Stromal cell of bone marrow (primary cell): Measurements from ENCODE around the gene ALLC.
"Not testable (repeated sequence)": the region's sequence is repeated elsewhere in the genome, so short reads cannot be mapped to it uniquely, and the experiment has no call there.

ENCODE experiments used
- DNase-seq: peaks from one replicate; pipeline ENCODE4 v3.0.0-alpha.2; 2012; ENCODE audit warnings: low read depth

Gene ALLC

DNA sequence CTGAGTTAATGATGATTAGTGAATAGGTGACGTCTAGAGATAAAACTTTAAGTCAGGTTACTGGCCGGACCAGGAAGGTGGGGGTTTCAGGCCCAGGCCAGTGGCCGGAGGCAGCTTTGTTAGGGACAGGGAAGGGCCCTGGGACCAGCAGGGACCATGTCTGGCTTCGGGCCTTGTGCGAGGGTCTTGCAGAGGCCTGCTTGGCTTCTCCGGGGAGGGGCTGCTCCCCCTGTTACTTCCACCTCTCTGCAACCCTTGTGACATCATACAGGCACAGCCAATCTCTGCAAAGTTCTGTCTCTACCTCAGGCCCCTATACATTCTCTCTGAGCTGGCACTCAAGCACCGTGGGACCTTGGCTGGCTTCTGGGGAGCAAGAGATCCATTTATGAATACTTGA lies at the start of gene ALLC:
Gene ALLC, plus strand, starts transcription at position 320 of the 400 bp plus-strand sequence. CDS start 12,958 bp downstream, outside the sequence.
- DNase-seq = no peak

DNA sequence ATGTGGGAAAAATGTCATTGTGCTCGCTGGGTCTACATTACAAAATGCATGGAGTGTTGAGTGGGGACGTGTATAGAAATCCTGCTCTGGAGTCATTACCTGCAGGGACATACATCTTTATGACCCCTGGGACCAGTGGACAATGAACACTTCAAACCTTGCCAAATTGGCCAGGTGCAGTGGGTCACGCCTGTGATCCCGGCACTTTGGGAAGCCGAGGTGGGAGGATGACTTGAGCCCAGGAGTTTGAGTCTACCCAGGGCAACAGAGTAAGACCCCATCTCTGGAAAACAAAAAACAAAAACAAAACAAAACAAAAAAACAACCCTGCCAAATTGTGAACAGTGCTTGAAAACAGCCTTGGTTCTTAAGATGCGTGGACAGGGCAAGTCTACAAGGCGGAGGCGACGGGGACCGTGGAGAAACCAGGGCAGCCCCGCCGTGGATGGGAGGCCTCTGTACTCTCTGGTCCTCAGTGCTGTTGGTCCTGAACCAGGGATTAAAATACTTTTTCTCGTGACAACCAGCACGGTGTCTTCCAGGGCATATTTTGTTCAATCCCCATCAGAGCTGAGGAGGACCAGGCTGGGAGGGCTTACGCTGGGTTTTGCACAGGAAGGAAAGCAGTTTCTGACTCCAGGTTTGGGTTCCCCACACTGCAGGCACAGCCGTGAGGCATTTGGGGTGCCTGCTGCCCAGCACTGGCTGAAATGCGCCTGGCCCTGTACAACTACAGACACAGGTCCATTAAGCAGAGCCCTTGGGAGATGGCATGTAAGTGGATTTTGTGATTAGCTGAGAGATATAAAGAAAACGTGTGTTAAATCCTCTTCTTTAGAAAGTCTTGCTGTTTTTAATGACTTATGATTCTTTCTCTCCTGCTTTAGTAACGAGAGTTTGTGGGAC lies 49.4 kb upstream of the ALLC start:
- DNase-seq = no peak

DNA sequence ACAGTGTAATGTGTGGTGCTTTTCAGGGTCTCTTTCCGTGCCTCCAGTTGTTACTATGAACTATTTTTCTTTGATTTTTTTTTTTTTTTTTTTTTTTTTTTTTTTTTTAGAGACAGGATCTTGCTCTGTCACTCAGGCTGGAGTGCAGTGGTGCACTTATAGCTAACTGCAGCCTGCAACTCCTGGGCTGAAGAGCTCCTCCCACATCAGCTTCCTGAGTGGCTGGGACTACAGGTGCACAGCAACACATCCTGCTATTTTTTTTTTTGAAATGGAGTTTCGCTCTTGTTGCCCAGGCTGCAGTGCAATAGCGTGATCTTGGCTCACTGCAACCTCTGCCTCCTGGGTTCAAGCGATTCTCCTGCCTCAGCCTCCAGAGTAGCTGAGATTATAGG lies 48.7 kb upstream of the ALLC start:
- not testable (repeated sequence) for DNase-seq

DNA sequence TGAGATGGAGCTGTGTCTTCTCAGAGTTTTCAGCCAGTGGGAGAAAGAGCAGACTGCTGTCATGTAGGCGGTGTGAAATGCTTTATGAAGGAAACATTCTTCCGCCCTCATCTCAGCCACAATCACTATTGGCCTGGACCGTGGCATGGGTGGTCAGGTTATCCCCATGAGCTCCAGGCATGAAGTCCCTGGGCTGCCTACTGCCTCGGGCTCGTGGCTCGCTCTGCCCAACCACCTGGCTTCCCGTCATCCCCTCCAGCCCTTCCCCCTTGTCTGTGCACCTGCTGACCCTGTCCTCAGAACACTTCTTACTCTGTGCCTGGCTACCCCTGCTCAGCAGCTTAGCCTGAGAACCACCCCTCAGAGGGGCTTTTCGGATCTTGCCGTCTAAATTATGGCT lies 47.6 kb upstream of the ALLC start:
- DNase-seq = no peak

DNA sequence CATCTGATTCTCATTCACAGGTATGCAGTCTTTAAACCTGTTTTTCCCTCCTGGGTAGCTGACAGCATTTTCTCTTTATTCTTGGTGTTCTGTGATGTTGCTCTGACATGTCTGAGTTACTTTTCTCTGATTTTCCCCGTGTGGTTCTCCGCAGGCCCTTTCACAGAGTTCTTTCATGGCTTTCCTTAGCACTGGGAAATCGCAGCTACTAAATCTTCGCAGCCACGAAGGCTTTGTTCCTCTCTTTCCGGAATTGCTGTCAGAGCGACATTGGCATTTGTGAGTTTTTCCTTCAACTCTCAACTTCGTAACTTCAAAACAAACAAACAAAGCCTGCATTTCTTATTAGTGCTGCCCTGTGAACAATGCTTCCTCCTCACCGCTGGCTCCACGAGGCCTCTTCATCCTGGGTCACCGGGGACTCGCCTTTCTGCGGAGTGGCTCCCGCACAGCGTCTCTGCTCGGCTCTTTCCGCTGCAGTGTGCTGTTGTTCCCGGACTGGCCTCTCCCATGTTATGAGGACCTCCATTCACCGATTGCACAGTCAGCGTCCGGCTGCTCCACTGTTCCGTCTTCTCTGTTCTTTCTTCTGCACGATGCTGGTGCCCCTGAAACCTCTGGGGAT lies 47.0 kb upstream of the ALLC start:
- no peak for DNase-seq

DNA sequence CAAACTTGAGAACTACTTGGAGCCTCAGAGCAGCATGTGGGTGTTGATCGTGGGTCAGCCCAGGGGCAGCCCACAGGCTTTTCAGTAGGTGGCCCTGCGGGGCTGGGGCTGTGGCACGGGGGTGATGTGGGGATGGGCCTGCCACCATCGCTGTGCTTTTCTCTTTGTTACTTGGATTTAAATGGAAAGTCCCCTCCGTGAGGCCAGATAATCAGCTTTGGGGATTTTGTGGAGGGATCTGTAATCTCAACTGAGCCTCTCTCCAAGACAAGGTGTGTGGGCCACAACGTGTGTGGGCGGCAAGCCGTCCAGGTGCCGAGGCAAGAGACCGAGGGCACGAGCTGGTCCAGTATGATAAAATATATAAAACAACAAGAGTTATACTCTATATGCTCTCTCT lies 46.4 kb upstream of the ALLC start:
- no peak for DNase-seq

DNA sequence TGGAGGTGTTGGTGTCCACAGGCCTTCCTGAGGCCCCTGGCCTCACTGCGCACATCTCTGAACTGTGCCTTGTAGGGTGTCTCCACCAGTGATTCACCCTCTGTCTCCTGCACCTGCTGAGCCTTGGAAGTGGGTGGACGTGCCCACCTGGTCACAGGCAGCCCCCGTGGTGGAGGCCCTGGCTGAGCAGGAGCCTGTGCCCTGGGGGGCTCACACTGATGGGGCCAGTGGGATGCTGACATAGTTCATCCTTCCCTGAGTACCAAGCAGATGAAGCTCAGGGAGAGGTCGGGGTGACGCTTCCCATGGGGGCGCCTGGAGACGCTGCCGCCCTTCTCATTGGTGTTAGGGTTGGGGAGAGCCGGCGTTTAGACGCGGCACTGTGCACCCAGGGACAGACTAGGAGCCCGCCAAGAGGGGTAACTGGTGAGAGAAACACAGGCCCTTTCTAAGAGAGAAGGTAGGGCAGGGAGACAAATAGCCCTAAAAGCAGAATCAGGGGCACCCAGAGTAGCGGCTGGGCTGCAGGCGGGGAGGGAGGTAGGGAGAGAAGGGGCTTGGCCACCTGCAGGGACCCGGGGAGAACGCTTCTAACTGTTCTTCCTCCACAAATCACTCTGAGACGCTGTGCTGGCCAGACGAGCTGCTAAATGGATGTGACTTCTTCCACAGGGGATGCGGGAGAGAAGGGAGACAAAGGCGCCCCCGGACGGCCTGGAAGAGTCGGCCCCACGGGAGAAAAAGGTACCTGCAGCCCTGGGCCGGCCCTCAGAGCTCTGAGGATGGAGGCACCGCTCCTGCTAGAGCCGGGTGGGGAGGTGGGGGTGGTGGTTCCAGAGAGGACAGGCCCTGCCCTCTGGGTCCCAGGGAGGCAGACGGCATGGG lies 45.1 kb upstream of the ALLC start:
- no peak for DNase-seq

DNA sequence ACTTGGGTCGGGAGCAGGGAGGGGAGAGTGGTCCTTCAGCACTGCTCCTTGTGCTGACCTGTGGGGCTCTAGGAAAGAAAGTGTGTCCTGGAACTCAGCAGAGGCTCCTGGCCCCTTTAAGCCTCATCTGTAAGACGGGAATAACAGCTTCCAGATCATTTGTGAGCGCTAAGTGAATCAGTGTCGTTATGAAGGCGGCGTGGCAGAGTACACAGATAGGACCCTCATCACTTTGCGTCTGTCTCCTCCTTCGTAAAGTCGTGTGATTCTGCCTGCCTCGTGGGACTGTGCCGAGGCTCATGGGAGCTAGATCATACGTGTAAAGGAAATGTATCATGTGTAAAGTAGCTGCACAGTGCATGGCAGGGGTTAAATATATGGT lies 44.5 kb upstream of the ALLC start:
- no peak for DNase-seq

DNA sequence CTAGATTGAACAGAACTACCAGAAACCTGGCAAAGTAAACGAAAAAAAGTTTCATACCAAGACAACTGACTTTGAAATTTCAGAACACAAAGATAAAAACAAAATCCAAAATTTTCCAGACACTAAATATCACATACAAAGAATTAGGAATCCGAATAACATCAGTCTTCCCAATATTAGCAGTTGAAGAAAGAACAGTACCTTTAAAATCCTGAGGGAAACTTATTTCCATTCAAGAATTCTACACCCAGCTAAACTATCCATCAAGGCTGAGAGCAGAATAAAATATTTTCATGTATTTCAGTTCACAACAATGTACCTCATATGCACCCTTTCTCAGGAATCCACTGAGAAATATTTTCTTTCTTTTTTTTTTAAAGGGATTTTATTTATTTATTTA lies 43.3 kb upstream of the ALLC start:
- not testable (repeated sequence) for DNase-seq

DNA sequence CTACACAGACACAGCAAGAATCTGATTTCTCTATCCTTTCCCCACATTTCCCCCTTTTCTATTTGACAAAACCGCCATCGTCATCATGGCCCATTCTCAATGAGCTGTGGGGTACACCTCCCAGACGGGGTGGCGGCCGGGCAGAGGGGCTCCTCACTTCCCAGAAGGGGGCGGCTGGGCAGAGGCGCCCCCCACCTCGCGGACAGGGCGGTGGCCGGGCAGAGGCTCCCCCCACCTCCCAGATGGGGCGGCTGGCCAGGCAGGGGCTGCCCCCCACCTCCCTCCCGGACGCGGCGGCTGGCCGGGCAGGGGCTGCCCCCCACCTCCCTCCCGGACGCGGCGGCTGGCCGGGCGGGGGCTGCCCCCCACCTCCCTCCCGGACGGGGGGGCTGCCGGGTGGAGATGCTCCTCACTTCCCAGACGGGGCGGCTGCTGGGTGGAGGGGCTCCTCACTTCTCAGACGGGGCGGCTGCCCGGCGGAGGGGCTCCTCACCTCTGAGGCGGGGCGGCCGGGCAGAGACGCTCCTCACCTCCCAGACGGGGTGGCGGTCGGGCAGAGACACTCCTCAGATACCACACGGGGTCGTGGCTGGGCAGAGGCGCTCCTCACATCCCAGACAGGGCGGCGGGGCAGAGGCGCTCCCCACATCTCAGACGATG lies 42.3 kb upstream of the ALLC start:
- DNase-seq = not testable (repeated sequence)

DNA sequence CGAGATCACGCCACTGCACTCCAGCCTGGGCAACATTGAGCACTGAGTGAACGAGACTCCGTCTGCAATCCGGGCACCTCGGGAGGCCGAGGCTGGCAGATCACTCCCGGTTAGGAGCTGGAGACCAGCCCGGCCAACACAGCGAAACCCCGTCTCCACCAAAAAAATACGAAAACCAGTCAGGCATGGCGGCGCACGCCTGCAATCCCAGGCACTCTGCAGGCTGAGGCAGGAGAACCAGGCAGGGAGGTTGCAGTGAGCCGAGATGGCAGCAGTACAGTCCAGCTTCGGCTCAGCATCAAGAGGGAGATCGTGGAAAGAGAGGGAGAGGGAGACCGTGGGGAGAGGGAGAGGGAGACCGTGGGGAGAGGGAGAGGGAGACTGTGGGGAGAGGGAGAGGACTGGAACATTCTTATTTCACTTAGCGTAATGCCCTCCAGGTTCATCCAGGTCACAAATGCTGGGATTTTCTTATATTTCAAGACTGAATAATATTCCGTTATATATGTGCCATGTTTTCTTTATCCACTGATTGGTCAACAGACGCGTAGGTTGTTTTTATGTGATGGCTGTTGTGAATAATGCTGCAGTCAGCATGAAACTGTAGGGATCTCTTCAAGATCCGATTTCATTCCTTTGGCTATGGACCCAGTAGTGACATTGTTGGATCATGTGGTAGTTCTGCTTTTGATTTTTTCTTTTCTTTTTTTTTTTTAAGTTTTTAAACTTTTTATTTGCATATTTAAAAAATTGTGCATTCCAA lies 41.4 kb upstream of the ALLC start:
- not testable (repeated sequence) for DNase-seq

DNA sequence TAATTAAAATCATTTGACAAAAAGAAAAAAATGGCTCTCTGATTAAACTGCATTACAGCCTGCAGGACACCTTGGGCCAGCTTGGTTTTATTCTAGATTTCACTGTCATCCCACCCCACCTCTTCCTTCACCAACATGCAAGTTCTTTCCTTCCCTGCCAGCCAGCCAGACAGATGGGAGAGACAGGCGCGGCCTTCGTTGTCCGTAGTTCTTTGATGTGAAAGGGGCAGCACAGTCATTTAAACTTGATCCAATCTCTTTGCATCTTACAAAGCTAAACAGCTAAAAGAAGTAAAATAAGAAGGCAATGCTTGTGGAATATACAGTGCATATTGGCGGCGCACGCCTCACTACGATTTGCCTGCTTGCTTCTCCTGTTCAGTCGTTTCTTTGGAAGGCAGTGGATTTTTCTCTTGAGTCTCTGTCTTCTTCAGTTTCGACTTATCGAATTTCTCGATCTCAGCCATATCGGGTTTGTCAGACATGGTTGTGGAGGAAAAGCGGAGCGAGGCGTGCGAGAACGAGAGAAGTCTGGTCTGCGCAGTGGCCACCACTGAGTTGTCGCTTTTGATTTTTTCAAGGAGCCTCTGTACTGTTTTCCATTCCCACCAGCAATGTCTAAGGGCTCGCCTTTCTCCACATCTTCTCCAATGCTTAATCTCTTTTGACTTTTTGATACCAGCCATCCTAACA lies 40.7 kb upstream of the ALLC start:
- DNase-seq = no peak

DNA sequence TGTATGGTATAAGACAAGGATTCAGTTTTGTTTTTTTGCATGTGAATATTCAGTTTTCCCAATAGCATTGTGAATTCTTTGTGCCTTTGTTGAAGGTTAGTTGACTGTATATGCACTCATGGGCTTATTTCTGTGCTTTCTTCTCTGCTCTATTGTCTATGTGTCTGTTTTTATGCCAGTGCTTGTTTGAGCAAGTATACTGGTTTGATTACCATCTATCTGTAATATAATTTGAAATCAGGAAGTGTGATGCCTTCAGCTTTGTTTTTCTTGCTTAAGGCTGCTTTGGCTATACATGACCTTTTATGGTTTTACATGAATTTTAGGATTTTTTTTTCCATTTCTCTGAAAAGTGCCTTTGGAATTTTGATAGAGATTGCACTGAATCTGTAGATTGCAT lies 39.6 kb upstream of the ALLC start:
- DNase-seq = no peak

DNA sequence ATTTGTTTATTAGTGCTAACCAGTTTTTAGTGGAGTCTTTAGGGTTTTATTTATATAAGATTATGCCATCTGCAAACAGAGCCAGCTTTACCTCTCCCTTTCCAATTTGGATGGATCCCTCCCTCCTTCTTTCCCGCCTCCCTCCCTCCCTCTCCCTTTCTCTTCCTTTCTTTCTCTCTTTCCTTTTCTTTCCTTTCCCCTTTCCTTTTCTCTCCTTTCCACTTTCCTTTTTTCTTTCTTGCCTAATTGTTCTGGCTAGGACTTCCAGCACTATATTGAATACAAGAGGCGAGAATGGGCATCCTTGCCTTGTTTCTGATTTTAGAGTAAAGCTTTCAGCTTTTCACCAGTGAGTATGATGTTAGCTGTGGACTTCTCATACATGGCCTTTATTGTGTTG lies 39.0 kb upstream of the ALLC start:
- DNase-seq = no peak

DNA sequence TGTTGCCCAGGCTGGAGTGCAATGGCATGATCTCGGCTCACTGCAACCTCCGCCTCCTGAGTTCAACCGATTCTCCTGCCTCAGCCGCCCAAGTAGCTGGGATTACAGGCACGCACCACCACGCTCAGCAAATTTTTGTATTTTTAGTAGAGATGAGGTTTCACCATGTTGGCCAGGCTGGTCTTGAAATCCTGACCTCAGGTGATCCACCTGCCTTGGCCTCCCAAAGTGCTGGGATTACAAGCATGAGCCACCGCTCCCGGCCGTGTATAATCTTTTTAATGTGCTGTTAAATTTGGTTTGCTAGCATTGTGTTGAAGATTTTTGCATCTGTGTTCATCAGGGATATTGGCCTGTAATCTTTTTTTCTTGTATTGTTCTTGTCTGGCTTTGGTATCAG lies 38.3 kb upstream of the ALLC start:
- DNase-seq = not testable (repeated sequence)

DNA sequence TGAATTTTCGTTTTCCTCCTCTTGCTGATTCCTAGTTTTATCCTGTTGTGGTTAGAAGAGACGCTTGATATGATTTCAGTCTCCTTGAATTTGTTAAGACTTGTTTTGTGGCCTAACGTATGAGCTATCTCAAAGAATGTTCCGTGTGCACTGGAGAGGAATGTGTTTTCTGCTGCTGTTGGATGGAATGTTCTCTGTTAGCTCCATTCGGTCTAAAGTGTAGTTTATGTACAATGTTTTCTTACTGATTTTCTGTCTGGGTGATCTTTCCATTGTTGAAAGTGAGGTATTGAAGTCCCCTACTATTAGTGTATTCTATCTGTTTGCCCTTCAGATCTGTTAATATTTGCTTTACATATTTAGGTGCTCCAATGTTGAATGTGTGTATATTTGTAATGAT lies 37.2 kb upstream of the ALLC start:
- DNase-seq = no peak

DNA sequence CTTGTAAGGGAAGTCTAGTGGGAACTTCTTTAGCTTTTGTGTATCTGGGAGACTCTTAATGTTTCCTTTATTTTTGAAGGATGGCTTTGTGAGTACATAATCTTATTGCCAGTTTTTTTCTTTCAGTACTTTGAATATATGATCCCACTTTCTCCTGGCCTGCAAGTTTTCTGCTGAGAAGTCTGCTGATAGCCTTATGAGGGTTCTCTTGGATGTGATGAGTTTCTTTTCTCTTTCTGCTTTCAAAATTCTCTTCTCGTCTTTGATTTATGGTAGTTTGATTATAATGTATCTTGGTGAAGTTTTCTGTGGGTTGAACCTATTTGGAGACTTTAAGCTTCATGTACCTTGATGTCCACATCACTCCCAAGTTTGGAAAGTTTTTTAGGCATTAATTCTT lies 35.0 kb upstream of the ALLC start:
- no peak for DNase-seq

DNA sequence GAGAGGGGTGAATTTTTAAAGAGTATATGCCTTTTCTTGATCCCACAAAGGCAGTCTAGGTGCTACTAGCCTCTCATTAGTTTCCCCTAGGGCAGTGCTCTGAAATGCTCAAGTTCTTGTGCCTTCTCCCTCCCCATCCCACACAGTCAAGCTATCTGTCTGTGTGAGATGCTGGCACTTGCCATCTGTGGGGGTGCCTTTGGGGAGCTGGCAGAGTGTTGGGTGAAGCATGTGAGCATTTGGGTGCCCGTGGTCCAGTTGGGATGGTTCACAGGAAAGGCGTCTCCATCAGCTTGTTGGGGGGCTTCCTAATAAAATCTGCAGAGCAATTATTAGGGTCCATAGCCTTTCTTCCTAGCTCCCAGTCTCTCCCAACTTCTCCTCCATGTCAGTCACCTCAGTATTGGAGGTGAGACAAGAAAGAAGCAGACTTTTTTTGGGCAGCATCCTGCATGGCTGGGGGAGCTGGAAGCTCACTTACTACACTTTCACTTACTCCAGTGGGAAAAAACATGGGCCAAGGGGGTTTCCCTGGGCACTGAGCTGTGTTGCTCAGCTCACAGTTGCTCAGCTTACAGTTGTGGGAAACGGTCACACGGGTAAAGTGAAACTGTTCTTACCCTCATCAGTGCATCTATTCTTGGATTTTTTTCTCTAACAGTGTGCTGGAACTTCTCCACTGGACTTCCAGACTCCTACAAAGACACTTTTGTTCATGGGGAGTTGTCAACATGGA lies 33.8 kb upstream of the ALLC start:
- DNase-seq = no peak

DNA sequence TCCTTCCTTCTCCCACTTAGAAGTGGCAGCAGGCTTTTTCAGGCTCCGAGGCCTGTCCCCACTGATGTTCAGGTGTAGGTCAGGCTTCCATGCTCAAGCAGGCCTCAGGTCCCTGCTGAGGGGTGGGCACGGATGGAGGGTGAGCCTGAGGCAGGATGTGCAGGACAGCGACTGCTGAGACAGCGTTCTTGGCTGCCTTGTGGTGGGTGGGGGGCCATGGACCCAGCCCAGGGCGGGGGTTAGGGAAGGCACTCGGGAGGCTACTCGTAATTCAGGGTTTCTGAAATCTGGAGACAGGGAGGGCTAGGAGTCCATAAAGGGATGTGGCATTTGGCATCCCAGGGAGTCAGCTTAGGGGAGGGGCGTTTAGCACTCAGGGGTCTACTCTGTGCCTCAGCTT lies 32.8 kb upstream of the ALLC start:
- no peak for DNase-seq
